Epithelial cell of proximal tubule (primary cell): Measurements from ENCODE around the gene WNT7B. TPM values are rescaled to one million over a fixed set of nuclear protein-coding genes. Genes with fewer than 3 reads are reported as not detected.

Experiments used
- DNase-seq: peaks from one replicate; pipeline ENCODE4 v3.0.0-alpha.2; 2011; ENCODE audit warnings: low read depth
- H3K4me3 ChIP-seq: 2 replicates; pipeline ENCODE4 v1.5.1; 2011; ENCODE audit warnings: low read depth, mild to moderate bottlenecking, low read length
- CTCF ChIP-seq: conservative IDR thresholded peaks from 2 replicates; pipeline ENCODE4 v1.5.1; 2012; ENCODE audit warnings: low read depth, mild to moderate bottlenecking, low read length
- total RNA-seq: library from RNA; depleted of rRNA; stranded (reverse); fragments of >200 nt; gene quantifications from 2 replicates; pipeline ENCODE4 v1.2.3, GENCODE V29; 2015

Gene WNT7B
- total RNA-seq, 1 donor from 2014 or later: 30.1 TPM

DNA sequence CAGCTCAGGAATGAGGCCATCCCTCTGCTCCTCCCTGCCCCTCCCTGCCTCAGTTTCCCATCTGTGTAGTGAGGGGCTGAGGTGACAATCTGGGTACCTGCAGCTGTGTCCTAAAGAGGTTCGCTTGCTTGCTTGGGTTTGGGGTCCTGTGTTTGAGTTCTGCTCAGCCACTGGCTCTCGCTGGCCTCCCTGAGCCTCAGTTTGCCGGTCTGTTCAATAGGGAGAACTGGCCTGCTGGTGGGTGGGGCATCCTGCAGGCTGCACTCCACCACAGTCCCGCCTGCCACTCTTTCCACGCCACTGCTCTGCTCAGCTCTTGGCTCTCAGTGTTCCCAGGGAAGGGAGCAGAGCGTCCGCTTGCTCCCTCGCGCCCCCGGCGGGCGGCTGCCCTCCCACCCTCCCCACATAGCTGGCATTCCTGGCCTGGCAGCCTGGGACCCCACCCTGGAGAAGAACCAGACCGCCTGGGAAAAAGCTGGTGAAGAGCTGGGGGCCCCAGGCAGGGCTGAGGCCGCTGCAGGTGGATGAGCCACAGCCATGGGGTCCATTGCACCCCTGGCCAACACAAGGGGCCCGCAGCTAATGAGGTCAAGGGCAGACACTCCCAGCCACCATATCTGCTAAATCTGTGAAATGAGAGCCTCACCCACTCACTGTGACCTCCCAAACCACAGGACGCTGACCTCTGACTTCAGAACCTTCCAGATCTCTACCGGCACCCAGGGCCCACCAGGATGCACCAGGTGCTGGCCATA, 15.1 kb downstream of the WNT7B start:
- DNase-seq: no peak
- H3K4me3 ChIP-seq: no peak overlapping the region
- no peak for TF ChIP-seq CTCF

GRCh38 chr22:45960477-45961386, 16.2 kb downstream of the WNT7B start:
- no peak for TF ChIP-seq CTCF
- DNase-seq: no peak
- no peak overlapping the region for H3K4me3 ChIP-seq

DNA sequence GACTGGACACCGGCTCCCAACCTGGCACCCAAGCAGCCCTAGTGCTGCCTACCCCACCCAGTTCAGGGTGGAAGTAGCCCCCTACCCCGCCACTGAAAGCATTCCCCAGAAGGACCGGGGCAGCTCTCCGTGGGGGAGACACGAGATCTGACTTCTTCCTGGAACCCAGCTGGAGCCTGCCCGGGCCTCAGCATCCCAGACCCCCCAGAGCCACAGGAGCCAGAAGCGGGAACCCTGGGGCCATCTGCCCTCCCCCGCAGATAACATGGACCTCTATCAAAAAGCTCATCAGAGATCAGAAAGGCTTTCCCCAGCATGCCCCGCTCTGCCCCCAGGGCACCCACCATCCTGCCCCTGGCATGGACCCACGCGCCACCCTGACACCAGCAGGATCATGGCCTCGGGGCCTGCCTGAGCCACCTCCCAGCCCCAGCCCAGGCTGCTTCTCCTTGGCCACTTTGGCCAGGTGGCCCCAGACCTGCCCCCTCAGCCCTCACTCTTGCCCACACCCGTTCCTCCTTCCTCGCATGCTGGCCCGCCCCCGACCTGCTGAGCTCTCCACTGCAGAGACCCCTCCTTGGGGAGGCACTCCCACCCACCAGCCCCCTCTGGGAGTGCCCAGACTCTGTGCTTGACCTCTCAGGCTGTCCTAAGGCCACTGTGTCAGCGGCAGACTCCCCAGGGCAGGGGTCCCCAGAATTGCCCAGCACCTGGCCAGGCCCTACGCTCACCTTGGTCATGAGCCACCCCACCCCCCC, 17.1 kb downstream of the WNT7B start:
- H3K4me3 ChIP-seq: no peak overlapping the region
- TF ChIP-seq CTCF: no peak

GRCh38 chr22:45958971-45959370, 18.0 kb downstream of the WNT7B start:
- no peak for TF ChIP-seq CTCF
- H3K4me3 ChIP-seq: no peak overlapping the region
- no peak for DNase-seq

More for the DNA sequence above, 17.1 kb downstream of the WNT7B start:
- no peak for DNase-seq

DNA sequence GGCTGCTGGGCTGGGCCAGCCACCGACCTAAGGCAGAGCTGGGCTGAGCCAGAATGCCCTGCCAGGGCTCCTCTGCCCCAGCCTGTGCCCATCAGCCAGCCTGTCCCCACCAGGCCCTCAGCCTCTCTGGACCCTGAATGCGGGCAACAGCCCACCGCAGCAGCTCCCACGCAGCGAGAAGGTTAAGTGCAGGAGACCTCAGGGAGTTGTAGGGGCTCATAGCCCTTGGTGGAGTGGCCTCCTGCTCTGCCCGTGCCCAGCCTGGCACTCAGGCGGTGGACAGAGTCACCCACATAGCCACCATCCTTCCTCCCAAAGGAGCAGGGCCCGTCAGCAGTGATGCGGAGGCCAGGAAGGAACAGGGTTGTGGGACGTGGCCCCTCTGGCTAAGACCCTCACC, 19.1 kb downstream of the WNT7B start:
- TF ChIP-seq CTCF: no peak
- H3K4me3 ChIP-seq: no peak overlapping the region
- DNase-seq: no peak

DNA sequence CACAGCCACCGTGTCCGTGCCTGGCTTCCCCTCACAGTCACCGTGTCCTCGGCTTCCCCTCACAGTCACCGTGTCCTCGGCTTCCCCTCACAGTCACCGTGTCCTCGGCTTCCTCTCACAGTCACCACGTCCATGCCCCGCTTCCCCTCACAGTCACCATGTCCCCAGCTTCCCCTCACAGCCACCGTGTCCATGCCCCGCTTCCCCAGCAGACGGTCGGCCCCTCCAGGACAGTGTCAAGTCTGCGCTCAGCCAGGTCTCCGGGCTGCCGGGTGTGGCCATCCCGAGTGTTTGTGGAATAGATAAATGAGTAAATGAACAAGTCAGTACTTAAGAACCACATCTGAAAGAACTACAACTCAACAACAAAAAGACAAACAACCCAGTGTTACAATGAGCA, 23.8 kb downstream of the WNT7B start:
- TF ChIP-seq CTCF: no peak
- H3K4me3 ChIP-seq: no peak overlapping the region
- DNase-seq: no peak
